ENCODE measurements around the gene TMOD3.

DNA sequence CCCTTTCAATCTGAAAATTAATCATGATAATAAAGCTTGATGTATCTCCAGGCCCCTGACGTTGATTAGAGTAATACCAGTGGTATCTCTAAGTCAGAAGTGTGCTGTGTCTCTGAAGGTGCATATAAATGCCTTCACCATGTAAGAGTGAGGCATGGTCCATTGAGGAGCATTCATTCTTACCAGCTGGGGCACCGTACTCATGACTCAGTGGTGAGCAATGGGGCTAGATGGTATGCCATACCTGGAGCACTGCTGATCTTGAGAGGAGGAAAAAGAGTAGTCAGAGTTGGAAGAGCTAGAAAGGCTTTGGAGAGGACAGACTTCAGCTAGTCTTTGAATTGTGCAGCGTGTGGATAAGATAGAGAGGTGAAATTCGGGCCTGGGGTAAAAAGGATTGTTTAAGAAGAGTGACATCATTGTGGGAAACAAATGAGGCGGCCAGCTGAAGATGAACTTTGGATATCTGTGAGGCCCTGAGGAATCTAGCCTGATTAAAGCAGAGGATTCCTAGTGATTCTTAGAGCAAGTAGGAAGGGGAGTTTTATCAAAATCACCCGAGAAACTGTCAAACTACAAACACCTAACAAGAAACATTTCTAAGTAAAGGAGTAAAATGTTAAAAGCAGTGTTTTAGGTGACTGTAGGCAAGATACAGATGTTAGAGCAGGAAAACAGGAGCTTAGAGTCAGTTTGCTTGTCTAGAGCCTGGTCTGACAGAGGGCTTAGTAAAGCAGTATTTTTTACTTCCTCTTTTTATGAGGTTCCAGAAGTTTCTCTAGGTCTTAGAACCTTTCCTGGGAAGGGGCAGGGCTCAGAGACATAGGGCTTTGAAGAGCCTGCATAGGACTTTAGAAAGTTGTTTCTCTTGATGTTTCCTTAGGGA is 13.6 kb downstream of the TMOD3 start:
- no peak for TF ChIP-seq POLR2A (IDR thresholded peaks at IDR 0.05; ENCODE audit: low read depth, low read length)
- TF ChIP-seq, protein P1, sequence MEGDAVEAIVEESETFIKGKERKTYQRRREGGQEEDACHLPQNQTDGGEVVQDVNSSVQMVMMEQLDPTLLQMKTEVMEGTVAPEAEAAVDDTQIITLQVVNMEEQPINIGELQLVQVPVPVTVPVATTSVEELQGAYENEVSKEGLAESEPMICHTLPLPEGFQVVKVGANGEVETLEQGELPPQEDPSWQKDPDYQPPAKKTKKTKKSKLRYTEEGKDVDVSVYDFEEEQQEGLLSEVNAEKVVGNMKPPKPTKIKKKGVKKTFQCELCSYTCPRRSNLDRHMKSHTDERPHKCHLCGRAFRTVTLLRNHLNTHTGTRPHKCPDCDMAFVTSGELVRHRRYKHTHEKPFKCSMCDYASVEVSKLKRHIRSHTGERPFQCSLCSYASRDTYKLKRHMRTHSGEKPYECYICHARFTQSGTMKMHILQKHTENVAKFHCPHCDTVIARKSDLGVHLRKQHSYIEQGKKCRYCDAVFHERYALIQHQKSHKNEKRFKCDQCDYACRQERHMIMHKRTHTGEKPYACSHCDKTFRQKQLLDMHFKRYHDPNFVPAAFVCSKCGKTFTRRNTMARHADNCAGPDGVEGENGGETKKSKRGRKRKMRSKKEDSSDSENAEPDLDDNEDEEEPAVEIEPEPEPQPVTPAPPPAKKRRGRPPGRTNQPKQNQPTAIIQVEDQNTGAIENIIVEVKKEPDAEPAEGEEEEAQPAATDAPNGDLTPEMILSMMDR (IDR thresholded peaks at IDR 0.05; ENCODE audit: extremely low read depth in 1 of 2, insufficient read depth in 1 of 2, low read depth in 1 of 2, low read length in 2 of 2), result no peak
- no peak for TF ChIP-seq GATA2 (IDR thresholded peaks at IDR 0.05; ENCODE audit: insufficient read depth, insufficient read length, low read depth, low read length)
- TF ChIP-seq EZH2 (IDR thresholded peaks at IDR 0.05; ENCODE audit: borderline replicate concordance, low read depth, low read length, severe bottlenecking), result no peak
- TF ChIP-seq POLR2AphosphoS5 (IDR thresholded peaks at IDR 0.05; ENCODE audit: insufficient read depth, low read depth, low read length), result no peak
- TF ChIP-seq, protein P2, sequence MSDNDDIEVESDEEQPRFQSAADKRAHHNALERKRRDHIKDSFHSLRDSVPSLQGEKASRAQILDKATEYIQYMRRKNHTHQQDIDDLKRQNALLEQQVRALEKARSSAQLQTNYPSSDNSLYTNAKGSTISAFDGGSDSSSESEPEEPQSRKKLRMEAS (IDR thresholded peaks at IDR 0.05; ENCODE audit: insufficient read depth, insufficient read length), result no peak
- no peak for TF ChIP-seq JUN (IDR thresholded peaks at IDR 0.05; ENCODE audit: borderline replicate concordance, insufficient read depth, insufficient read length, low read depth)
